Activated CD4-positive, alpha-beta T cell treated with anti-CD3 and anti-CD28 coated beads, Interleukin-2, amount 50 U/mL, for 4 hours (primary cell): ENCODE data around the gene CABP2.
"Not testable (repeated sequence)": the region's sequence is repeated elsewhere in the genome, so short reads cannot be mapped to it uniquely, and the experiment has no call there.

Experiments used
- DNase-seq, 2 experiments: peaks; one replicate each; pipeline ENCODE4 v3.0.0-alpha.2; 2020

The CABP2 gene

DNA sequence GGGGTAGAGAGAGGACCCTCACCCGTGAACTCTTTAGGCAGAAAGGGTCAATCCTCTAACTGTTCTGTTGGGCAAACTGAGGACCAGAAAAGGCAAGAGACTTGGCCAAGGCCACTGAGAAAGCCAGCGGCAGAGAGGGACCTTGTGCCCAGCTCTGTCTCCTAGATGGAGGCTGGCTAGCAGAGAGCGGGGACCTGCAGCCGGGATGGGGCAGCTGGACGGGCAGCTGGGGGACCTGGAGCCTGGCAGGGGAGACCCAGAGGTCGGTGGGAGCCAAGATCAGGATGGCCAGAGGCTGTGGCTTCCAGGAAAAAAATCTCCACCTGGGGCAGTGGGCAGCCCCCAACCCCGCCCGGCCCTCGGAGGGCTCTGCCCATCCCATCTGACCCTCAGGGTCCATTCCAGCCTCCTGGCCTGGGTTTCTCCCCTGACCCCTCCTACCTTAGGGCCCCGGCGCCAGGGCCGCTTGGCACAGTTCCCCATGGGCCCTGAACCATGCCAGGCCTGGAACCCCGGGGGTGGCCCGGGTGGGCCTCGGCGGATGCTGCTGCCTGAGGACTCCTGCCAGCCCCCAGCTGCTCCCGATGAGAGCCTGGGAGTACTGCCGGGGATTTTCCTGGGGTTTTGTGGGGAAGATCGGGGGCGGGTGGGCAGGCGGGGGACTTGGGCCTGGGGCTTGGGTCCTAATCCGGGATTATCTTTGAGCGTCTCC lies at the start of gene CABP2:
TSS of gene CABP2 (minus strand) at position 603 of the 712 bp plus-strand sequence. CDS start at position 483, 120 bp downstream.
- no peak for DNase-seq

DNA sequence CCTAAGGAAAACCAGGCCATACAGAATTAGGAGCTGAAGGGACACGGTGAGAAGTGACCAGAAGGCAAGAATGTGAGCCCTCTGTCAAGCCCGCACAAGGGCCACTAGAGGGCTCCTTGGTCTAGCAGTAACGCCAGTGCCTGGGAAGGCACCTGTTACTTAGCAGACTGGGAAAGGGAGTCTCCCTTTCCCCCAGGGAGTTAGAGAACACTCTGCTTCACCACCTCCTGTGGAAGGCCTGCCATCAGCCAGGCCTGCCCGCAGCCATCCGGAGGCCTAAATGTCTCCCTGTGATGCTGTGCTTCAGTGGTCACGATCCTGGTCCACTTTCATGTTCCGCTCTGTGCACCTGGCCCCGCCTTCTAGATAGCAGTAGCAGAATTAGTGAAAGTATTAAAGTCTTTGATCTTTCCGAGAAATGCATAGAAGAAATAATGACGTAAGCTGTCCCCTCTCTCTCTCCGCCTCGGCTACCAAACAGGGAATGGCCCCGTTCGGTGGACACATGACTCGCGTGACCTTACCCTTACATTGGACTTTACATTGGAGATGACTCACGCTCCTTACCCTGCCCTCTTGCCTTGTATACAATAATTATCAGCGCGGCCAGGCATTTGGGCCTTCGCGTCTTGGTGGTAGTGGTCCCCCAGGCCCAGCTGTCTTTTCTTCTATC lies 49.6 kb upstream of the CABP2 start:
- DNase-seq, result no peak

DNA sequence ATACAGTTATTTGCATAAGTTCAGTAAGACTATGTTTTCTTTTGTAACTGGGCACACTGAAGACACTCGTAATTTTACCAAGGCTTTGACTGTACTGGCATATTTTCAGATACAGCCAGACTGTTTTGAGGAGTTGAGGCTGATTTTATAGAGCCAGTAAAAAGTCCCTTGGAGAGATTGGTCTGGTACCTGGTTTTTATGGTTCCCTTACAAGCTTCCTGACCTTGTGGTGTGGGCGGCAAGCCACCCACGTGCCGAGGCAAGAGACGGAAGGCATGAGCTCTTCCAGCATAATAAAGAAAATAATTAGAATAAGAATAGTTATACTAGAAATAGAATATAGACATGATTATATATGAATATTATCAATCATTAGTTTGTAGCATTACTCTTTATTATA lies 49.1 kb upstream of the CABP2 start:
- DNase-seq, result no peak

DNA sequence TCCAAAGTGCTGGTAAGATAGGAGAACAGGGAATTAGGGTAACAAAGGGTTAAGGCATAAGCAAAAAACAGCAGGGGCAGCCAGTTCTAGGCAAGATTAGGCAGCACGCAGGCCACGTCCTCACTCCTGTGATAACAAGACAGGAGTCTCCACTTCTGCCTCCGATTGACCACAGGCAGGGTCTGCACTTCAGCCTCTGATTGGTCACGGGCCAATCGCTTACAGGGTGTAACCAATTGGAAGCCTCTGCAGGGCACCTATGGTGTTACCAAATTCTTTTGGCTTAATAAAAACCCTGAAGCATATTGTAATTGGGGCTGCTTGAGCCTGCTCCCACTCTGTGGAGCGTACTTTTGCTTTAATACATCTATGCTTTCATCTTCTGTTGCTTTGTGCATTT lies 48.2 kb upstream of the CABP2 start:
- DNase-seq, result no peak

GRCh38 chr11:67564230-67564629 lies 41.0 kb upstream of the CABP2 start:
- DNase-seq, result no peak

GRCh38 chr11:67563705-67564114 lies 40.5 kb upstream of the CABP2 start:
- DNase-seq, result not testable (repeated sequence)

GRCh38 chr11:67562963-67563704 lies 39.9 kb upstream of the CABP2 start:
- DNase-seq, result no peak

DNA sequence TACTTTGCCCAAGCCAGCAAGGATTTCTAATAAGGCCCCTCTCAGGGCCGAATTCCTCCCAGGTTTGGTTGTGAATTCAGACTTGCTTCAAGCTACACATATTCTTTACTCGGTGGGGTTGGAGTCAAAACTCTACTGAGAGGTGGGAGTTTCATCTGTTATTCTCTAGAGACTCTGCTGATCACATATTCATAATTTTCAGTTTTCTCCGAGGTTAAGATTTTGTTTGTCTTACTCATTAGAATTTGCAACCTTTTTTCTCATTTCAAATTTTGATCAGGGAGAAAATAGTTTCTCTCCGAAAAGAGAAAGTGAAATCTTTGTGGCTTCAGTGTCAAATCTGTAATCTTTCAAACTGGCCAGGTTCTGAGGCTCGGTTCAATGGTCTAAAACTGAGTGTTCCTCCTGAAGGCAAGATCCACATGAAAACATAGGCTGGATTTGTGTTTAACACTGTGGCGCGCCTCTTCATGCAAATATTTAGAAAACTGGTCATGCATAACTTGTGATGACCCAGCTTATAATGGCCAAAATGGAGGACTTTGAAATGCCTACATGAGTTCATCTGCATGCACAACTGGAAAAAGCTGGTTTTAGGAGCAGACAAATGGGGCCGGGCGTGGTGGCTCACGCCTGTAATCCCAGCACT lies 38.8 kb upstream of the CABP2 start:
- DNase-seq, result no peak

GRCh38 chr11:67558084-67558772 lies 35.0 kb upstream of the CABP2 start:
- DNase-seq, result no peak

DNA sequence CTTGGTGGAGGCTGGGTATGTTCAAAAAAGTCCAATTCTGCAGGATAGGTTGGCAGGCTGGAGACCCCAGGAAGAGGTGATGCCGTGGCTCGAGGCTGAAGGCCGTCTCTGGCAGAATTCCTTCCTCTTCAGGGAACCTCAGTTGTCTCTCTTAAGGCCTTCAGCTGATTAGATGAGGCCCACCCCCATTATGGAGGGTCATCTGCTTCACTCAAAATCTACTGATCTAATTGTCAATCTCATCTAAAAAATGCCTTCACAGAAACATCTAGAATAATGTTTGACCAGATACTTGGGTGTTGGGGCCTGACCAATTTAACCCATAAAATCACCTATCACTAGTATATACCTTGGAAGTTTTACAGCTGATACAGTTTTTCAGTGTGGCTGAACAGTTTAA lies 33.0 kb upstream of the CABP2 start:
- DNase-seq, result no peak

DNA sequence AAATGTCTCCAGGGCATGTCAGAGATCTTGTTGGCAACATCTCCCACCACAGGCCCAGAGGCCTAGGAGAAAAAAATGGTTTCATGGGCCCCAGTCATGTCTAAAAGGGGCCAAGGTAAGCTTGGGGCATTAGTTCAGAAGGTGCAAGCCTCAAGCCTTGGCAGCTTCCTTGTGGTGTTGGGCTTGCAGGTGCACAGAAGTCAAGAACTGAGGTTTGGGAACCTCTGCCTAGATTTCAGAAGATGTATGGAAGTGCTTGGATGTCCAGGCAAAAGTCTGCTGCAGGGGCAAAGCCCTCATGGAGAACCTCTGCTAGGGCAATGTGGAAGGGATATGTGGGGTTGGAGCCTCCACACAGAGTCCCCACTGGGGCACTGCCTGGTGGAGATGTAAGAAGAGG lies 28.5 kb upstream of the CABP2 start:
- DNase-seq, result not testable (repeated sequence)

GRCh38 chr11:67551127-67551526 lies 27.9 kb upstream of the CABP2 start:
- no peak for DNase-seq

- DNase-seq, result no peak
Measured at GRCh38 chr11:67548555-67549110, 25.4 kb upstream of the CABP2 start.

- not testable (repeated sequence) for DNase-seq
Measured at GRCh38 chr11:67548112-67548511, 24.9 kb upstream of the CABP2 start.

- no peak for DNase-seq
Measured at GRCh38 chr11:67545280-67545679, 22.0 kb upstream of the CABP2 start.

GRCh38 chr11:67544616-67545242 lies 21.5 kb upstream of the CABP2 start:
- no peak for DNase-seq

GRCh38 chr11:67543585-67543984 lies 20.3 kb upstream of the CABP2 start:
- no peak for DNase-seq

DNA sequence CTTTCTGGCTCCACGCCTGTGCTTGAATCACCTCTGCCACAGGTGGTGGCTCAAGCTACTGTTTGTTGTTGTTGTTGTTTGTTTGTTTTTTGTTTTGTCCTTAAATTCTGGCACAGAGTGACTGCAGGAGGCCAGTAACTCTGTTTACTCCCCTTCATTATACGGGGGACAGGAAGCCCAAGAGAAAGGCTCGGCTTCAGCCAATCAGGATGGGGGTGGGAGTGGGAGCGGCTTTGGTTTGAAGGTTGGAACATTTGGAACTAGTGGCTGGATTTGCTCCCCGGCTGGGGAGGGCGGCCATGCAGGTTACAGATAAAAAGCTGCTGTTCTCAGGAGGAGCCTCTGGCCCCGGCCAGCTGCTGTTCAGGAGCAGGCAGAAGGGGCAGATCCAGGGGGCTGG lies 19.7 kb upstream of the CABP2 start:
- DNase-seq, result no peak

DNA sequence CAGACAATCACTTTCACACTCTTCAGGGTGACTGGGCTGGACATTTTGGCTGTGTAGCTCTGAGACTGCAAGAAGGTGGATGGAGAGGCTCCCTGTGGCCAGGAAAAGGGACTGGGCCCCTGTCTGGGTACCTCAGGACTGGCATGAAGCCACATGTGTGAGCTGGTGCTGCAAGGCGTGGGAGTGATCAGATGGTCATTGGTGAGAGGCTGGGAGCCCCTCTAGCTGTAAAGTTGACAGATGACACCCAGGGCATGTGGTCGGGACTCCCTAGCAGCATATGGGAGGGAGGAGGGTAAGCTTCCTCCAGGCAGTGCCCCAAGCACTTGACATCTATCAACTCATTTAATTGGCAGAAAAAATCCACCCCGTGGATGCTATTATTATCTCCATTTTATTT lies 18.9 kb upstream of the CABP2 start:
- no peak for DNase-seq

- no peak for DNase-seq
Measured at GRCh38 chr11:67541198-67541597, 18.0 kb upstream of the CABP2 start.

DNA sequence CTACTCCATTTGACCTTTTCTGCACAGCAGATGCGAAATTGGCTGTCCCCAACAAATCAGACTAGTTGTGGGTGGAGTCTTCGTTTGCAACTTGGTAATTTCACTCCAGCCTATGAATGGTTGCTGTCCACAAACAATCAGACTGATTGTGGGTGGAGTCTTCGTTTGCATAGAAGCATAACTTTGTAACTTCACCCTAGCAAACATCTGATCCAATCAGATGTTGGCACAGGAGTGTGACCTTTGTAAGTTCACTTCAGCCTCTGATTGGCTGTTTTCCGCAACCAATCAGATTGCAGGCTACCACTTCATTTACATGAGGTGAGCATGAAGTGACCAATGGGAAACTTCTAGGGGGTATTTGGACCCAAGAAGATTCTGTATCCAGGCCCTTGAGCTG lies 16.3 kb upstream of the CABP2 start:
- no peak for DNase-seq
